Measurements from ENCODE around the gene MLYCD. TPM values are rescaled to one million over a fixed set of nuclear protein-coding genes. Genes with fewer than 3 reads are reported as not detected.
A peak's percentile ranks its signal among the peaks of the same experiment; 100 is the strongest.

MLYCD gene
- 3.2 and 4.7 TPM in 2 replicates for total RNA-seq

DNA sequence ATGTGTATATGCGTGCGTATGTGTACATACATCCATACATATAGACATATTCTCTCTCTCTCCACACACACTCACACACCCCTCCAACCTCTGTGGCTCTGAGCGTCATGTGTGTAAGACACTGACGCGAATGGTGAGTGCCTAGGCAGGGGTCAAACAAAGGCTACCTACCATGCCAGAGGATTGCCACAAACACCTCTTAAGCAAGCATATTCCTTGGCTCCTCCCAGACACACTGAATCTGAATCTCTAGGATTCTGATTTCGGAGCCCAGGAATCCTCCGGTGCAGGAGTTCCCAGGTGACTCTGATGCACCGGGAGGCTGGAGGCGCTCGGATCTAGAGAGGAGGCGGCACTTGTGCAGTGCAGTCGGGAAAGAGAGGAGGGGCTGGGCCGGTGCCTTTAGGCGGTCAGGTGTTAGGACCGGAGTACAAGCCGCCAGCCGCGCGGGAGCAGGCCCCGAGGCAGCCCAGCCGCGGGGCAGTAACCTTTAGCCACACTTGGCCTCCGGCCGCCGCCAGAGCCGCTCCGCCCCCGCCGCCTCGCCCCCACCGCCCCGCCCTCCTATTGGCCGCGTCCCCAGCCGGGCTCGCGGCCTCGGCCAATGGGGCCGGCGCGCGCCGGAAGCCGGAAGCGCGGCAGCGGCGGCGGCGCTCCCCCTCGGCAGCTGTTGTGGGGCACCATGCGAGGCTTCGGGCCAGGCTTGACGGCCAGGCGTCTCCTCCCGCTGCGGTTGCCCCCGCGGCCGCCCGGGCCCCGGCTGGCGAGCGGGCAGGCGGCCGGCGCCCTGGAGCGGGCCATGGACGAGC, at the start of gene MLYCD:
MLYCD (plus strand) TSS at position 653 of the 809 bp plus-strand sequence; CDS start at position 683, 30 bp downstream.
- DNase-seq (ENCODE audit: extremely low read depth, low read depth, low spot score) = no peak

DNA sequence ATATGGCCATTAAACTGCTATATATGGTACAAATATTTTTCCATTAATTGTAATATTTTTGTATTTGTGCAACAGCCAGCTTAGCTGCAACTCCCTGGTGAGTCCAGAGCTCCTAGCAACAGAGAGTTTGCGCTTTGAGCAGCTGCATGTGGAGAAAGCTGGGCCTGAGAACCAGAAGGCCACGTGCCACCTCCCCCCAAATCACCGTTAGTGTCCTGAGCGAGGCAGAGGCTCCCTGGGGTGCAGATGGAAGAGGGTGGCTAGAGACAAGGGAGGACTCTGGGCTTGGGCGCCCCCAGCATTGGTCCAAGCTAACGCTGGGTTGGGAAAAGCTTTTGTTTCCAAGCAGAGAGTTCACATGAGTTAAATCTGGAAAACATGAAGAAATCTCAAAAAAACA, 49.5 kb upstream of the MLYCD start:
- DNase-seq (ENCODE audit: extremely low read depth, low read depth, low spot score) = no peak

DNA sequence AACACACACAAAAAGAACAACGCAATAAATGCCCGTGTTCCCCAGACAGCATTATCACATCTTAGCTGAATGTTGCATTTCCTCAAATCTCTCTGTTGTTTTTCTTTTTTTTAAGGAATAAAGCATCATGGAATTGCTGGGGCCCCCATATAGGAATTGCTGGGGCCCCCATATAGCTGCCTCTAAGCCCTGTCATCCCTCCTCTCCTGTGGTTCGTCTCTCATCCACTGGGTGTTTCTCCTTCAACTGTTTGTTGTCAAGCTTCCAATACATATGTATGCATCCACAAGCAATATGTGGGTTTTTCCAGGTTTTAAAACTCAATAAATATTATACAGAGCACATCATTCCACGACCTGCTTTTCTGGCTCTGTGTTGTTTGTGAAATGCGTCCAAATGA, 48.0 kb upstream of the MLYCD start:
- DNase-seq (ENCODE audit: extremely low read depth, low read depth, low spot score) = no peak

DNA sequence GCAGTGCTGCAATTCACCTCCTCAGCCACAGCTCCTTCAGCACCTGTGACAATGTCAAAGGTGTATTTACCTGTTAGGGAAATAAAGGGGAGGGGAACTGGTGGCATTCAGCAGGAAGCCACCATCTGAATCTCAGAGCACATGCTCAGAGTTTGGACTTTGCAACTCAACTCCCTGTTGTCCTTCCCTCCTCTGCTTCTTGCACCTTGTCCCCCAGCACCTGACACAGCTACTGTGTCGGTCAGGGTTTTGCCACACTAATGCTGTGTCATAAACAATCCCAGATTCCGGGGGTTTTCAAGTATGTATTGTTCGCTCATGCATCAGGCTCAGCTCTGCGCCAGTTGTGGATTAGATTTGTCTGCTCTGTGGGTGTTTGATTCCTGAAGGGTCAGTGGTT, 47.4 kb upstream of the MLYCD start:
- no peak for DNase-seq (ENCODE audit: extremely low read depth, low read depth, low spot score)

DNA sequence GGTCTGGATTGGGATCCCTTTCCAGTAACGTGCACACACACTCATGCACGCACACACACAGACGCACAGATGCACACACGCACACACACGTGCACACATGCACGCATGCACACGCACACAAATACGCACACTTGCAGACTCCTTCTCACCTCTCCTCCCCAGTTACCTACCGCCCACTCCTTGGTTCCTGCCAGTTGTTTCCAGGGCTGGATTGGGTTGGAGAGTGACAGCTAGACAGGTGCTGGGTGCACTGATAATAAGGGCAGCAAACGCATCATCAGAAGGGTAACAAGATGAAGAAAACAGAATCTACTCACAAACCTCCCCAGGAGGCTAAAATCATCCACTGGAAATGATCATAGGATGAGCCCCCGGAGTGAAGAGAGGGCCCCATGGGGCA, 46.1 kb upstream of the MLYCD start:
- DNase-seq (ENCODE audit: extremely low read depth, low read depth, low spot score) = no peak

DNA sequence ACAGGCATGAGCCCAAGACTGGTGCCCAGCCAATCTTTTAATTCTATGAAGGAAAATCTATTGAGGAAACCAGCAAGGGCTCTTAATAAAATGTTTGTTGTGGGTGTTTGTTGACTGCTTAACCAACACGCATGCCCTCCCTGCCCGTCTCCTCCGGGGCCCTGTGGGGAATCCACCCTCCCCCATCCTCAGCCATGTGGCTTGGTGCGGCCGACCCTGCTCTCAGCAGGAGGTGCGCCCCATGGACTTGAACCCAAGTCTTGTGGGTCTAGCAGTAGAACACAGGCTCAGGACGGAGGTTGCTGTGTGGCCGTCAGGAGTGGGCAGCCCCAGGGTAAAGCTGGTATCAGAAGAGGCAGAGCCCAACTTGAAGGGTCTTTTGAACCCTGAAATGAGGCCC, 45.1 kb upstream of the MLYCD start:
- no peak for DNase-seq (ENCODE audit: extremely low read depth, low read depth, low spot score)

DNA sequence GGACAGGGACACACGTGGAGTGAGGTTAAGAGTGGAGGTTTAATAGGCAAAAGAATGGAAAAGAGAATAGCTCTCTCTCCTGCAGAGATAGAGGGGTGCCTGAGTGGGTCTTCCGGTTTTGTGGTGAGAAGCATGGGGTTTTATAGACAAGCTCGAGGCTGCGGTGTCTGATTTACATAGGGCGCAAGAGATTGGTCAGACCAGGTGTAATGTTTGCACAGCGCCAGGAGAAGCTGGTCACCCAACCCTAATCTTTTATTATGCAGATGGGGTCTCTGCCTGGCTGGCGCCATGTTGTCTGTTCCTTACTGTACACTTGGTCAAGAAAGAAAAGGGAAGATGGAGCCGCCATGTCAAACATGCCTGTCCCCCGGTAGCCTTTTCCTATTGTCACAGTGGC, 44.5 kb upstream of the MLYCD start:
- no peak for DNase-seq (ENCODE audit: extremely low read depth, low read depth, low spot score)

DNA sequence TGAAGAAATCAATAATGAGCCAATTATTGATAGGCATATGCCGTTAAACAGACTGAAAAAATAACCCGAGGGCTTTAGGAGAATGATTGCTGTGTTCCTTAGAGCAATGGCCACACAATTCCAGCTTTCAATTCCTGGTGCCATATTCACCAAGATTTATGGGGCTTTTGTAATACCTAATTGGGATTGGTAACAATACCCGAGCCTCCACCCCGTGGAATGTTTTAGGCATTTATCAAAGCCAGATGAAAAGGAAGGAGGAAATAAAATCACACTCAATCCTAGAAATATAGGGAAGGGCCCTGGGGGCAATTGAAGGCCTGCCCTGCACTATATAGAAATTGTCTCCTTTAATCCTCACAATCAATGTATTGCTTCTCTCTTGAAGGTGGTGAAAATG, 42.1 kb upstream of the MLYCD start:
- DNase-seq (ENCODE audit: extremely low read depth, low read depth, low spot score) = no peak

DNA sequence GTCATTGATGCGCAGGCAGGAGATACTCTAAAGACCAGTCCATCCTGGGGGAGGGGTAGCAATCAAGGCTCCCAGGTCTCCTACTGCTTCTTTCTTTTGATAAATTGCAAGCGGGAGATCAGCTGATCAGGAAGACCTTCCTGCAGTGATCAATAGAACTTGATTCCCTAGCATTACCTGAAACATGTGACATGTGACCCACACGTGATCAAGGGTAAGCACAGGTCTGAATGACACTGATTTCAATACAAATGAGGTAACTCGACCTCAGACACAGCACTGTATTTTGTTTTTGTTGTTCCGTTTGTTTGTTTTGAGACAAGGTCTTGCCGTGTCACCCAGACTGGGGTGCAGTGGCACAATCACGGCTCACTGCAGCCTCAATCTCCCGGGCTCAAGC, 39.6 kb upstream of the MLYCD start:
- no peak for DNase-seq (ENCODE audit: extremely low read depth, low read depth, low spot score)

DNA sequence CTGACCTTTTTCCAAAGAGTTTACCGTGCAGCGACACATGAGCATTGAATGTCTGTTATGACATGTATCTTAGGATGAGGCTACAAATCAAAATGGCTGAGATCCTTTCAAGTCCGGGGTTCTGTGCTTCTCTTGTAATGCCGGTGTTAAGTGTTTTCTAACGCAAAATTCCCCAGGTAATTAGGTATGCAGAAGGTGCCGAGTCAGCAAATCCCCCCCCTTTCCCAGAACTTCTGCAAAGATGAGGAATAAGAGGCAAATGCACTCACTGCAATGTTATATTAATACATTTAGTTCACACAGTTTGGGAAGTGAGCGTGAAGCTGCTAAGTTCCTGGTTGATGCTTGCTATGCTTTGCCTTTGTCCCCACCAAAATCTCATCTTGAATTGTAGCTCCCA, 36.3 kb upstream of the MLYCD start:
- DNase-seq (ENCODE audit: extremely low read depth, low read depth, low spot score) = no peak

DNA sequence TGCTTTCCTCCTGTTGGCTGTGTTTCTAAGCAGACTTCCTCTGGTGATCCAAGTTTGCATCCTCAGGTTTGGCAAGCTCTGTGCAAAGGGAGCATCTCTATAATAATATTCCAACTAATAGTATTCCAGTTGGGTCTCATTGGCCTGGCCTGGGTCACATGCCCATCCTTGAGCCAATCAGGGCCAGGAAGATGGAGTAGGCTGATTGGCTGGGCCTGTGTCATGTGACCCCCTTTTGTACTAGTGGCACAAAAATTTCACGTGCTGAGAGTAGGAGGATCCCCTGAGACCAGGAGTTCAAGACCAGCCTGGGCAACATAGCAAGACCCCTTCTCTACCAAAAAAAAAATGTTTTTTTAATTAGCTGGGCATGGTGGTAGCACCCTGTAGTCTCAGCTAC, 35.2 kb upstream of the MLYCD start:
- DNase-seq (ENCODE audit: extremely low read depth, low read depth, low spot score) = no peak

DNA sequence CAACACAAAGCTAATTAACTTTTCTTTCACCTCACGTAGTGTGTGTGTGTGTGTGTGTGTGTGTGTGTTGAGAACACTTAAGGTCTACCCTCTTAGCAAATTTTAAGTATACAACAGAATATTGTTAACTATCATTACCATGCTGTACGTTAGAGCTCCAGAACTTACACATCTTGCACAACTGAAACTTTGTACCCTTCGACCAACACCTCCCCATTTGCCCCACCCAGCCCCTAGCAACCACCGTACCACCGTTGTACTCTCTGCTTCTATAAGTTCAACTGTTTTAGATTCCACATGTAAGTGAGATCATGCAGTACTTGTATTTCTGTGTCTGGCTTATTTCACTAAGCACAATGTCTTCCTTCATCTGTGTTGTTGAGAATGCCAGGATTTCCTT, 28.1 kb upstream of the MLYCD start:
- DNase-seq (ENCODE audit: extremely low read depth, low read depth, low spot score) = no peak

DNA sequence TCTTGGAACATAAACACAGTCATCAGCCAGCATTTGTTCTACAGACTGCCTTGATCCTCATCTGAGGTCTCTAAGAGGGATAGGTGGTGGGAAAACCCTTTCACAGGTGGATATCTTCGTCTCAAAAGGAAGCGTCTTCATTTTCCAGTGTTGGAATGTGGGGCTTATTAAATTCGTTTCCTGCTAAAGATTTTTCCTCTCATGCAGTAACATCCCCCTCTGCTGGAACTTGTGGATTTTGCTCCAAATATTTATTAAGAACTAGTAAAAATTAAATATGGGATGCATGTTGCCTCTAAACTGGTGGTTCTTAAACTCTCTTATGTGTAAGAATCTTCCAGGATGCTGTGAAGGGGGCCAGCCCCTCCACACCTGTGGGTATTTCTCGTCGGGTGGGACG, 20.1 kb upstream of the MLYCD start:
- DNase-seq (ENCODE audit: extremely low read depth, low read depth, low spot score) = peak; percentile 37

DNA sequence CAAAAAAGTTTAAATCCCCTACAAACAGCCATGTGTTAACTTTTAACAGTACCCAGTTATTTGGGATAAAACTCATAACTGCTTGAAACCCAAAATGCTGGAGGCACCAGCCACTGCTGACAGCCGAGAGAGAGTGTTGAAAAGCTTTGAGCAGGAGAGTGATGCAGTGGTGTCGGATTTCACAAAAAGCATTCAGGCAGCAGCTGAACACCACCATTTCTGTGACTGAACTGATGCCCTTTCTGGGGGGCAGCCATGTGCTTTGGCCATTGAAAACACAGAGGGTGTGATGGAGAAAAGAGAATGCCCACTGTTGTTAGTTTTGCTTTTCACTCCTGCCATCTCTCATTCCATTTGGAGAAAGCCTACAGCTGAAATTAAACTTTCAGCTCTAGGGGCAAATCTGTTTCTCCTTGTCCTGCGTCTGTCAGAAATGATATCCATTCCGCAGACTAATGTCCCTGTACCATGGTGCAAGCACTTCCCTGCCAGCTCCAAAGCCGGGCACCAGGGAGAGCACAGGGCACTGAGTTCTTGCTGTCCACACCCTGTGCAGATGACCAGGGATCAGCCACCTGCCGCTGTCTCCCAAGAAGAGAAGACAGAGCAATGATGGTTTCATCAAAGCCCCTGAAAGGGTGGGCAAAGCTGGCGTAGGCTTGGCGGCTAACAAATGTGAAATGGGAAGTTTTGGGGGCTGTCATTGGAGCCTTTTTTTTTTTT, 16.6 kb upstream of the MLYCD start:
- no peak for DNase-seq (ENCODE audit: extremely low read depth, low read depth, low spot score)

DNA sequence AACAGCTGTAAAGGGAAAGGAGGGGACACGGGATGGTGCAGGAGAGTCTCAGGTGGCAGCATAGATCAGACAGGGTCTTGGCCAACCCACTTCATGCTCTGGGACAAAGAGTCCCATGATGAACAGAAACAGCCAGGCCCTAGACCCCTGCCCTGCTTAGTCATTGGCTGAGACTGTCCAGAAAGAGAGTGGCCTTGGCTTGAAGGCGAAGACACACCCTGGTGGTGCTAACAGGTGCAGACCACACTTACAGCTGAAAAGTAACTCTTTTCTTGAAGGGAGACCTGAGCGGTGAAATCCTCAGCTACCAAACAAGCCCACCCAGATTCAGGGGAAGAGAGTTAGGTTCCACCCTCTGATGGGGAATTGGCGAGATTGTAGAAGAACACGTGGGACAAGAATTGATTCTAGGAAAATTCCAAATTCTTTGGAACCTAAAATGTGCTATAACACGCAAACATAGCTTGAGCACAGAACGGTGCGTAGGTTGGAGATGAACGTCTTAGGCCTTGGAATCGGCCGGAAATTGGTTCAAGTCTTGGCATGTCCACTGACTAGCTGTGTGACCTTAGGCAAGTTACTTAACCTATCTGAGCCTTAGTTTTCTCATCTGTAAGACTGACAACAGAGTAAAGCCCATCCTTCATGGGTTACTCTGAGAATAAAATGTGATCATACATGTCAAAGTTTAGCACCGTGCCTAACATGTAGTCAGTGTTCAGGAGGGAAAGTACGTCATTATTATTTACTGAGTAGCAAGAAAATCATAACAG, 12.5 kb upstream of the MLYCD start:
- DNase-seq (ENCODE audit: extremely low read depth, low read depth, low spot score) = no peak

DNA sequence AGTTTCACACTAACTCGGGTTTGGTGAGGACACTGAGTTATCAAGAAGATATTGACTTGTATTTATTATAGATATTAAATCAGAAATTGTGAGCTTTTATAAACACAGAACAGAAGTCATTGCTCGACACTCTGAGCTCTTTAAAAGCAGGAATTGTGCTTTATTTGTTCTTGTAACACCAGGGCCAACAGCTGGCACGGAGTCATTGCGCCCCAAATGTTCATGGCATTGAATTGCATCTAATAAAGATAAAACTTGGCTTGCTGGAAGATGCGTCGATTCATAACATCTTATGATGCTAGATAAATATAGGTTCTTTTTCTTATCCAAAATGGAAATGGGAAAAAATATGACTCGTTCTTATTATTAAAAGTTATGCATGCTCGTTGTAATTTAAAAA, 11.8 kb upstream of the MLYCD start:
- no peak for DNase-seq (ENCODE audit: extremely low read depth, low read depth, low spot score)

DNA sequence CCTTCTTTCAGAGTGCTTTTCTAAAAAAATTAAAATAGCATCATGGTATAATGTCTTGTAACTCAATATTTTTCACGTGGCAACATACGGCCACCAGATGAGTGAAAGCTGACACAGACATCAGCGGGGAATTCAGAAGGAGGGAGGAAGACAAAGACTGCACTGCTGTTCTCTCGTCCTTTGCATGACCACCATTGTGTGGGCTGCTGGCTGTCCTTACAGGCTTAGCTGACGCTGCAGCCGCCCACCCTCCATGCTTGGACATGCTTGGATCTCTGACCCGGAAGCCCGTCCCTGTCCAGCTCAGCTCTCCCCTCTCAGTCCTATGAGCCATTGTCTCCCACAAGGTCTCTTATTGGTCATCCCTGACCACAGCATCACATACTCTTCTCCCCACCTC, 11.4 kb upstream of the MLYCD start:
- no peak for DNase-seq (ENCODE audit: extremely low read depth, low read depth, low spot score)

DNA sequence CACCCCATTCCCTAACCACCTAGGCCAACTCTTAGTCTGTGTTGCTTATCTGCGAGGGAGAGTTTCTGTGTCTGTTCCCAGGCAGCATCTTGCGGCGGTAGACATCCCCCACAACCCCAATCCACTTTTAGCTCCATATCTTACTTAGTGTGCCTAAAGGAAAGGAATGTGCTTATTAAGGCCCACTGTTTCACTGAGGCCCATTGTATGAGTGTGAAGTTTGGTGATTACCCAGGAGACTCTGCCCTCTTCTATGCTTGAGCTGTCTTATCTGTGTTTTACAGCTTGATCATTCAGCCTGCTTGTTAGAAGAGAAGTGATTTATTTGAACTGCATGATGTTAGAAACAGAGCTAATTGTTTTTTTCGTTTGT, 10.3 kb upstream of the MLYCD start:
- DNase-seq (ENCODE audit: extremely low read depth, low read depth, low spot score) = no peak

DNA sequence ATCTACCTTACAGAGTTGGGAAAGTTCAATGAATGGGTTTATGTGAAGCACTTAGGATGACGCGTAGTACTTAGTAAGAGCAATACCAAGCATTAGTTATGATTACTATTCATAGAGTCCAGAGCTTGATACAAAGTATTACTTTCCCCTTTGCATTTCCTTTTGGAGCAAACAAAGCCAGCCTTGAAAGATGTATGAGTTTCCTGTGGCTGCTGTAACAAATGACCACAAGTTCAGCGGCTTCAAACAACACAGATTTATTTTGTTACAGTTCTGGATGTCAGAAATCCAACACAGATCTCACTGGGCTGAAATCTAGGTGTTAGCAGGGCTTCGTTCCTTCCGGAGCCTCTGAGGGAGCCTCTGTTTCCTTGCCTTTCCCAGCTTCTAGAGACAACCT, 8.6 kb upstream of the MLYCD start:
- DNase-seq (ENCODE audit: extremely low read depth, low read depth, low spot score) = no peak

DNA sequence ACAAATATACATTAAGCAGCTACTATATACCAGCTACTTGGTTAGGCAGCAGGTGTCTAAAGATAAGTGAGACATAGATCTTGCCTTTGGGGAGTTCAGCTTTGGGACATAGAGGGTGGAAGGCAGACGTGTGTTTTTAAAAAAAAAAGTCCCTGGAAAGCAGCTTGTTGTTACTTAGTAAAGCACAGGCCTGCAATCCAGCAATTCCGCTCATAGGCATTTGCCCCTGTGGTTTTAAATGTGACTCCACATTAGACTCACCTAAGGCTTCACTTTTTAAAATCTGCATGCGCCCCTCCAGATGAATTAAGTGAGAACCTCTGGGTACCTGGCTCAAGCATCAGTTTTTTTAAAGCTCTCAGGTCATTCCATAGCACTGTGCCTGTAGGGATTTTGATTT, 7.2 kb upstream of the MLYCD start:
- DNase-seq (ENCODE audit: extremely low read depth, low read depth, low spot score) = no peak

DNA sequence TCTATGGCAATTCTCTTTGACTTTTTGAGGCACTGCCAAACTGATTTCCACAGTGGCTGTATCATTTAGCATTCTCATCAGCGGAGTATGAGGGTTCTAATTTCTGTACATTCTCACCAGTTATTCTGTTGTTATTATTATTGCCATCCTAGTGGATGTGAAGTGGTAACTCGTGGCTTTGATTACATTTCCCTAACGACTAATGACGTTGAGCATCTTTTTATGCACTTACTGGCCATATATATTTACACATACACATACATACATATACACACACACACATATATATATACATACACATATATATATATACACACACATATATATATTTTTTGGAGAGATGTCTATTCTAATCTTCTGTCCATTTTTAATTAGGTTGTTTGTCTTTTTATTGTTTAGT, 3.7 kb upstream of the MLYCD start:
- DNase-seq (ENCODE audit: extremely low read depth, low read depth, low spot score) = no peak

DNA sequence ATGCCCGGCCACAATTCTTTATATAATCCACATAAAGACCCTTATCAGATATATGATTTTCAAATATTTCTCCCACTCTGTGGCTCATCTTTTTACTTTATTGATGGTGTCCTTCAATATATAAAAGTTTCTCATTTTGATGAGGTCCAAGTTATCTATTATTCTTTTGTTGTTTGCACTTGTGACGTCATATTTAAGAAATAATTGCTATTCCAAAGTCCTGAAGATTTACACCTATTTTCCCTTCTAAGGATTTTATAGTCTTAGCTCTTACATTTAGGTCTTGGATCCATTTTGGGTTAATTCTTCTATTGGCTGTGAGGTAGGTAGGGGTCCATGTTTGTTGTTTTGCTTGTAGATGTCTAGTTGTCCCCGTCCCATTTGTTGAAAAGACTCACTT, 3.0 kb upstream of the MLYCD start:
- no peak for DNase-seq (ENCODE audit: extremely low read depth, low read depth, low spot score)
